Activated CD8-positive, alpha-beta T cell treated with anti-CD3 and anti-CD28 coated beads, Interleukin-2, amount 10 ng/mL, durations not matched to agents 7 days and 5 days (primary cell): ENCODE data around the gene NAT10. TPM values are rescaled to one million over a fixed set of nuclear protein-coding genes. Genes with fewer than 3 reads are reported as not detected.

ENCODE experiments used
- ATAC-seq: fragments of 150-1000 bp; cut with Tn5 transposase; one replicate; pipeline ENCODE4 v1.10.0; 2021; ENCODE audit warnings: moderate library complexity
- CTCF ChIA-PET: fragments of 350-600 bp; sonication (Branson Sonifier 250); formaldehyde crosslinking; loops from one replicate; lab custom pipeline; 2021; ENCODE audit warnings: antibody characterized with exemption; lab: Charles Lee
- POLR2A ChIA-PET: fragments of 350-600 bp; sonication (Branson Sonifier 250); formaldehyde crosslinking; loops from one replicate; lab custom pipeline; 2021; ENCODE audit warnings: antibody characterized with exemption; lab: Charles Lee
- DNase-seq: peaks from one replicate; pipeline ENCODE4 v3.0.0-alpha.2; 2020
- H3K27ac Mint-ChIP-seq: one replicate; pipeline ENCODE4 v1.8.0; 2021; ENCODE audit warnings: mild to moderate bottlenecking, mixed read lengths
- H3K27me3 Mint-ChIP-seq: one replicate; pipeline ENCODE4 v1.8.0; 2021; ENCODE audit warnings: low read depth, mixed read lengths
- H3K36me3 Mint-ChIP-seq: one replicate; pipeline ENCODE4 v1.8.0; 2021; ENCODE audit warnings: low read depth, mixed read lengths
- H3K4me1 Mint-ChIP-seq: one replicate; pipeline ENCODE4 v1.8.0; 2021; ENCODE audit warnings: low read depth, mixed read lengths
- H3K4me3 Mint-ChIP-seq: one replicate; pipeline ENCODE4 v1.8.0; 2021; ENCODE audit warnings: mild to moderate bottlenecking, mixed read lengths
- H3K9me3 Mint-ChIP-seq: one replicate; pipeline ENCODE4 v1.8.0; 2022; ENCODE audit warnings: mixed read lengths; ENCODE audit not compliant: insufficient read depth
- total RNA-seq, 2 experiments: library from RNA; stranded (reverse); gene quantifications; one replicate each; pipeline ENCODE4 v1.2.3, GENCODE V29; 2021

The NAT10 gene
- total RNA-seq, 2 experiments from 2014 or later: 76.9 to 78.7 TPM

GRCh38 chr11:34161361-34161760 lies 55.9 kb downstream of the NAT10 start:
- H3K36me3 Mint-ChIP-seq: peaks cover 8% of the 10 kb centered on the region
- POLR2A ChIA-PET: interaction anchor here (1.4 kb wide), 1 partner anchor 11 kb away, joined by 4 read pairs; no protein-coding TSS in a partner anchor
- H3K4me3 Mint-ChIP-seq: no peak overlapping the region
- no peak for ATAC-seq
- CTCF ChIA-PET: interaction anchor here (2.3 kb wide), 1 partner anchor 13 kb away, joined by 9 read pairs; no protein-coding TSS in a partner anchor
- peak overlapping the region; percentile 60 for H3K27ac Mint-ChIP-seq
- H3K27me3 Mint-ChIP-seq: no peaks in the 10 kb centered on the region
- H3K4me1 Mint-ChIP-seq: peaks cover 38% of the 10 kb centered on the region
- H3K9me3 Mint-ChIP-seq: no peaks in the 10 kb centered on the region
- no peak for DNase-seq

- DNase-seq (peak; percentile 72), ATAC-seq (peak; percentile 73)
- Mint-ChIP-seq H3K27ac (no peak overlapping the region), H3K4me3 (no peak overlapping the region), H3K9me3 (no peaks in the 10 kb centered on the region), H3K27me3 (no peaks in the 10 kb centered on the region), H3K36me3 (peaks cover 8% of the 10 kb centered on the region), H3K4me1 (peaks cover 38% of the 10 kb centered on the region)
- POLR2A ChIA-PET: interaction anchor here (1.4 kb wide), 1 partner anchor 12 kb away, joined by 4 read pairs; no protein-coding TSS in a partner anchor
- CTCF ChIA-PET: interaction anchor here (1.5 to 2.3 kb wide), 2 partner anchors 12 to 88 kb away, joined by 3 to 9 read pairs; no protein-coding TSS in a partner anchor
Measured at GRCh38 chr11:34161812-34162492, 56.5 kb downstream of the NAT10 start.

GRCh38 chr11:34162493-34162820 lies 57.0 kb downstream of the NAT10 start:
- CTCF ChIA-PET: interaction anchor here (1.5 kb wide), 1 partner anchor 87 kb away, joined by 3 read pairs; no protein-coding TSS in a partner anchor
- Mint-ChIP-seq H3K27me3 (no peaks in the 10 kb centered on the region), H3K9me3 (no peaks in the 10 kb centered on the region), H3K36me3 (peaks cover 8% of the 10 kb centered on the region), H3K27ac (no peak overlapping the region), H3K4me1 (peaks cover 38% of the 10 kb centered on the region), H3K4me3 (no peak overlapping the region)
- ATAC-seq (no peak), DNase-seq (no peak)
- POLR2A ChIA-PET: no interaction called here

GRCh38 chr11:34162856-34163255 lies 57.4 kb downstream of the NAT10 start:
- CTCF ChIA-PET: interaction anchor here (1.5 kb wide), 1 partner anchor 87 kb away, joined by 3 read pairs; no protein-coding TSS in a partner anchor
- Mint-ChIP-seq H3K27ac (no peak overlapping the region), H3K36me3 (peaks cover 6% of the 10 kb centered on the region), H3K4me1 (peaks cover 35% of the 10 kb centered on the region), H3K27me3 (no peaks in the 10 kb centered on the region), H3K4me3 (no peak overlapping the region), H3K9me3 (no peaks in the 10 kb centered on the region)
- POLR2A ChIA-PET: no interaction called here
- DNase-seq (no peak), ATAC-seq (no peak)

GRCh38 chr11:34165121-34165520 lies 59.7 kb downstream of the NAT10 start:
- H3K4me3 Mint-ChIP-seq: no peak overlapping the region

GRCh38 chr11:34165786-34166555 lies 60.5 kb downstream of the NAT10 start:
- Mint-ChIP-seq H3K27ac (no peak overlapping the region), H3K9me3 (no peaks in the 10 kb centered on the region), H3K4me1 (peaks cover 10% of the 10 kb centered on the region), H3K36me3 (no peaks in the 10 kb centered on the region), H3K27me3 (no peaks in the 10 kb centered on the region), H3K4me3 (no peak overlapping the region)
- ChIA-PET POLR2A (no interaction called here), CTCF (interaction anchor here (0.9 to 1.5 kb wide), 3 partner anchors 8 to 192 kb away, joined by 3 to 4 read pairs (median 3); no protein-coding TSS in a partner anchor)
- ATAC-seq: no peak
- DNase-seq: no peak

More at GRCh38 chr11:34165121-34165520, 59.7 kb downstream of the NAT10 start:
- H3K27ac Mint-ChIP-seq: no peak overlapping the region
- no peaks in the 10 kb centered on the region for H3K9me3 Mint-ChIP-seq
- POLR2A ChIA-PET: interaction anchor here (0.6 kb wide), 1 partner anchor 329 kb away, joined by 6 read pairs; no protein-coding TSS in a partner anchor
- no peaks in the 10 kb centered on the region for H3K27me3 Mint-ChIP-seq
- no peak for ATAC-seq
- CTCF ChIA-PET: interaction anchor here (0.9 kb wide), 1 partner anchor 9 kb away, joined by 4 read pairs; no protein-coding TSS in a partner anchor
- no peaks in the 10 kb centered on the region for H3K36me3 Mint-ChIP-seq
- H3K4me1 Mint-ChIP-seq: peaks cover 12% of the 10 kb centered on the region
- no peak for DNase-seq

- ChIA-PET POLR2A (no interaction called here), CTCF (interaction anchor here (1.5 kb wide), 1 partner anchor 170 kb away, joined by 4 read pairs; no protein-coding TSS in a partner anchor)
- DNase-seq (no peak), ATAC-seq (no peak)
- Mint-ChIP-seq H3K4me1 (no peaks in the 10 kb centered on the region), H3K27ac (no peak overlapping the region), H3K4me3 (no peak overlapping the region), H3K27me3 (no peaks in the 10 kb centered on the region), H3K36me3 (no peaks in the 10 kb centered on the region), H3K9me3 (no peaks in the 10 kb centered on the region)
Measured at GRCh38 chr11:34166806-34167740, 61.6 kb downstream of the NAT10 start.

- ATAC-seq (no peak), DNase-seq (no peak)
- Mint-ChIP-seq H3K27ac (no peak overlapping the region), H3K4me1 (no peaks in the 10 kb centered on the region), H3K36me3 (no peaks in the 10 kb centered on the region), H3K9me3 (no peaks in the 10 kb centered on the region), H3K4me3 (no peak overlapping the region), H3K27me3 (peaks cover under 1% of the 10 kb centered on the region)
- ChIA-PET CTCF (no interaction called here), POLR2A (no interaction called here)
Measured at GRCh38 chr11:34167961-34168360, 62.5 kb downstream of the NAT10 start.

- ATAC-seq: no peak
- H3K27me3 Mint-ChIP-seq: peaks cover 2% of the 10 kb centered on the region
- H3K27ac Mint-ChIP-seq: no peak overlapping the region
- H3K4me1 Mint-ChIP-seq: peaks cover 3% of the 10 kb centered on the region
- H3K36me3 Mint-ChIP-seq: no peaks in the 10 kb centered on the region
- DNase-seq: no peak
- H3K4me3 Mint-ChIP-seq: no peak overlapping the region
- POLR2A ChIA-PET: no interaction called here
- CTCF ChIA-PET: no interaction called here
- H3K9me3 Mint-ChIP-seq: no peaks in the 10 kb centered on the region
Measured at GRCh38 chr11:34168642-34169420, 63.4 kb downstream of the NAT10 start.

- CTCF ChIA-PET: no interaction called here
- Mint-ChIP-seq H3K27ac (no peak overlapping the region), H3K4me3 (no peak overlapping the region), H3K36me3 (no peaks in the 10 kb centered on the region), H3K4me1 (peaks cover 8% of the 10 kb centered on the region), H3K9me3 (no peaks in the 10 kb centered on the region), H3K27me3 (peaks cover 2% of the 10 kb centered on the region)
- POLR2A ChIA-PET: no interaction called here
- ATAC-seq: no peak
- DNase-seq: no peak
Measured at GRCh38 chr11:34169686-34170085, 64.3 kb downstream of the NAT10 start.
